MCF 10A (cell line): ENCODE measurements around the gene OTOF. TPM values are rescaled to one million over a fixed set of nuclear protein-coding genes. Genes with fewer than 3 reads are reported as not detected.

Source experiments
- BruUV-seq: library from RNA; stranded (reverse); fragments of 400-500 nt; replicated peaks from 2 replicates; lab custom pipeline; 2021; lab: Mats Ljungman, UMichigan
- CTCF ChIA-PET: fragments of 300-600 bp; sonication (Branson Sonifier 250); formaldehyde crosslinking; extraction: SDS; loops from one replicate; lab custom pipeline; 2021; ENCODE audit warnings: antibody characterized with exemption, inconsistent platforms; lab: Yijun Ruan, JAX
- POLR2A ChIA-PET: fragments of 300-600, 350-650 bp; sonication (Branson Sonifier 250); formaldehyde crosslinking; extraction: SDS; loops from one replicate; lab custom pipeline; 2020; ENCODE audit warnings: antibody characterized with exemption, inconsistent platforms; lab: Yijun Ruan, JAX
- DNase-seq: peaks from one replicate; pipeline ENCODE4 v3.0.0-alpha.2; 2018; ENCODE audit not compliant: unreplicated experiment
- H3K27ac Mint-ChIP-seq: one replicate; pipeline ENCODE4 v1.8.0; 2022; ENCODE audit warnings: mild to moderate bottlenecking, low read depth, mixed read lengths; ENCODE audit not compliant: unreplicated experiment
- H3K27me3 Mint-ChIP-seq: one replicate; pipeline ENCODE4 v1.8.0; 2022; ENCODE audit warnings: mixed read lengths; ENCODE audit not compliant: insufficient read depth, unreplicated experiment
- H3K36me3 Mint-ChIP-seq: one replicate; pipeline ENCODE4 v1.8.0; 2022; ENCODE audit warnings: mild to moderate bottlenecking, moderate library complexity, mixed read lengths; ENCODE audit not compliant: insufficient read depth, unreplicated experiment
- H3K4me1 Mint-ChIP-seq: one replicate; pipeline ENCODE4 v1.8.0; 2022; ENCODE audit warnings: mixed read lengths; ENCODE audit not compliant: insufficient read depth, unreplicated experiment
- H3K4me3 Mint-ChIP-seq: one replicate; pipeline ENCODE4 v1.8.0; 2022; ENCODE audit warnings: mild to moderate bottlenecking, moderate library complexity, mixed read lengths; ENCODE audit not compliant: unreplicated experiment
- H3K9me3 Mint-ChIP-seq: one replicate; pipeline ENCODE4 v1.8.0; 2022; ENCODE audit warnings: mixed read lengths; ENCODE audit not compliant: unreplicated experiment
- CTCF ChIP-seq: fragments of 200-600 bp; IDR thresholded peaks from one replicate; pipeline ENCODE4 v1.8.0; 2022; ENCODE audit warnings: antibody characterized with exemption, mild to moderate bottlenecking; ENCODE audit not compliant: unreplicated experiment
- intact Hi-C: fragments of 100-400 bp; cut with micrococcal nuclease; formaldehyde crosslinking; loops from 2 replicates; pipeline ENCODE4 v1.14.1; 2022
- total RNA-seq: library from RNA; stranded (reverse); gene quantifications from 2 replicates; pipeline ENCODE4 v1.2.3, GENCODE V29; 2022

Gene OTOF
- total RNA-seq, 1 experiment from 2014 or later: not detected

GRCh38 chr2:26506279-26506678 is 28.4 kb upstream of the OTOF start:
- CTCF ChIA-PET: interaction anchor here (1.0 kb wide), 1 partner anchor 18 kb away, joined by 3 read pairs; no protein-coding TSS in a partner anchor
- no peak for DNase-seq
- H3K9me3 Mint-ChIP-seq: no peaks in the 10 kb centered on the region
- peaks cover 5% of the 10 kb centered on the region for H3K4me1 Mint-ChIP-seq
- H3K27me3 Mint-ChIP-seq: peaks cover 48% of the 10 kb centered on the region
- peaks cover 6% of the 10 kb centered on the region for H3K36me3 Mint-ChIP-seq
- intact Hi-C loops: no loop called here
- no peak overlapping the region for H3K4me3 Mint-ChIP-seq
- no peak for TF ChIP-seq CTCF
- no TSS peak for BruUV-seq
- POLR2A ChIA-PET: no interaction called here
- H3K27ac Mint-ChIP-seq: no peak overlapping the region

DNA sequence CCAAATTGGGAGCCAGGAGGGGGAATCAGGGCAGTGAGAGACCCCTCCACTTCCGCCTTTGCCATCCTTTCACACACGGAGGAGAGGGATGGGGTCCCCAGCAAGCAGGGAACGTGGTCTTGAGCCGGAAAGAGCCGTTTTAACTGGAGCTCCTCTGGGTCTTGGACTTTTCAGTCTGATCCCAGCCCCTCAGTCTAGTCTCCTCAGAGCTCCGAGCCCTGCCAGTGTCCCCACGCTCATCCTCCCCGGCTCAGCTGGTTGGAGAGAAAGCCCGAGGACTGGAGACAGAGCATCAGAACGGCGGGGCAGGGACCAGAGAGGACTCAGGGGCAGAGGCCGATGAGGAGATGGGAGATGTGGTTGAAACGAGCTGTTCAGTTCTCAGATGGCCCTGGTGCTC is 26.1 kb upstream of the OTOF start:
- DNase-seq: no peak
- no peaks in the 10 kb centered on the region for H3K9me3 Mint-ChIP-seq
- H3K36me3 Mint-ChIP-seq: no peaks in the 10 kb centered on the region
- no TSS peak for BruUV-seq
- no peak overlapping the region for H3K27ac Mint-ChIP-seq
- ChIA-PET CTCF (interaction anchor here (1.0 to 1.2 kb wide), 2 partner anchors 35 to 101 kb away, joined by 4 to 6 read pairs; no protein-coding TSS in a partner anchor), POLR2A (no interaction called here)
- peak overlapping the region; percentile 58 for H3K4me3 Mint-ChIP-seq
- H3K4me1 Mint-ChIP-seq: peaks cover 5% of the 10 kb centered on the region
- intact Hi-C loops: no loop called here
- peaks cover 27% of the 10 kb centered on the region for H3K27me3 Mint-ChIP-seq
- TF ChIP-seq CTCF: no peak

GRCh38 chr2:26503231-26503880 is 25.4 kb upstream of the OTOF start:
- TF ChIP-seq CTCF: peak; percentile 88
- intact Hi-C loops: loop anchor here (1.0 kb wide), 1 partner anchor 242 kb away; no protein-coding TSS in a partner anchor
- Mint-ChIP-seq H3K27me3 (peaks cover 25% of the 10 kb centered on the region), H3K27ac (no peak overlapping the region), H3K9me3 (no peaks in the 10 kb centered on the region), H3K4me1 (peaks cover 5% of the 10 kb centered on the region), H3K36me3 (no peaks in the 10 kb centered on the region), H3K4me3 (peak overlapping the region; percentile 58)
- ChIA-PET CTCF (interaction anchor here (0.5 to 1.2 kb wide), 6 partner anchors 9 to 102 kb away, joined by 3 to 9 read pairs (median 5); no protein-coding TSS in a partner anchor), POLR2A (no interaction called here)
- no TSS peak for BruUV-seq
- peak; percentile 79 for DNase-seq

DNA sequence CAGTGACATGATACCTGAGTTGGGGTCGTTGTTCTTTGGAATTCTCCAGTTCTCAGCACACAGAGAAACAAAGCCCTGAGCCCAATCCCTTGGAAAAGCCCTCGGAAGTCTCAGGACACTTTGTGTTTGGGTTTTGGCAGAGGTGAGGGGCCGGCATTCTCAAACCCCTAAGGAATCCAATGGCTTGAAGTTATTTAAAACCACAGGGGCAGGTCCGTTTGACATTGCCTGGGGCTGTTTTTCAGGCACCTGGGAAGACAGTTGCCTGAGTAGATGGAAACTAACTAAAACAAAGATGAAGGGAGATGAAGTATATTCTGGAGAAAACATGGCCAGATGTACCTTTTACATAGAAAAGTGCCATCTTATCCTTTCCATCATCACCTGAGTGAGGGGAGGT is 22.5 kb upstream of the OTOF start:
- H3K27ac Mint-ChIP-seq: no peak overlapping the region
- H3K9me3 Mint-ChIP-seq: no peaks in the 10 kb centered on the region
- BruUV-seq: no TSS peak
- intact Hi-C loops: no loop called here
- no peak overlapping the region for H3K4me3 Mint-ChIP-seq
- H3K27me3 Mint-ChIP-seq: peaks cover 31% of the 10 kb centered on the region
- H3K4me1 Mint-ChIP-seq: peaks cover 5% of the 10 kb centered on the region
- no peaks in the 10 kb centered on the region for H3K36me3 Mint-ChIP-seq
- DNase-seq: no peak
- no peak for TF ChIP-seq CTCF
- POLR2A ChIA-PET: no interaction called here
- CTCF ChIA-PET: no interaction called here
